BJ (cell line): ENCODE data around the gene BTNL9. TPM values are rescaled to one million over a fixed set of nuclear protein-coding genes. Genes with fewer than 3 reads are reported as not detected.

ENCODE experiments used
- CTCF ChIA-PET: fragments of 350-600 bp; formaldehyde crosslinking; extraction: SDS; loops from one replicate; lab custom pipeline; 2021; ENCODE audit warnings: antibody characterized with exemption, inconsistent platforms; lab: Yijun Ruan, JAX
- POLR2A ChIA-PET: fragments of 300-600 bp; sonication (Branson Sonifier 250); formaldehyde crosslinking; extraction: SDS; loops from one replicate; lab custom pipeline; 2021; ENCODE audit warnings: antibody characterized with exemption; lab: Charles Lee
- DNase-seq: peaks from one replicate; pipeline ENCODE4 v3.0.0-alpha.2; 2011; ENCODE audit warnings: low read depth
- H3K27me3 ChIP-seq: 2 replicates; pipeline ENCODE4 v1.6.0; 2011; ENCODE audit warnings: low read length; ENCODE audit not compliant: control insufficient read depth, insufficient read depth
- H3K36me3 ChIP-seq: 2 replicates; pipeline ENCODE4 v1.5.1; 2011; ENCODE audit warnings: low read length; ENCODE audit not compliant: control insufficient read depth, insufficient read depth
- H3K4me3 ChIP-seq: 2 replicates; pipeline ENCODE4 v1.5.1; 2011; ENCODE audit warnings: low read depth, mild to moderate bottlenecking, control low read depth, low read length
- CTCF ChIP-seq: IDR thresholded peaks from 2 replicates; pipeline ENCODE4 v1.5.1; 2011; ENCODE audit warnings: low read depth, mild to moderate bottlenecking, control low read depth, inconsistent platforms, low read length, moderate library complexity; ENCODE audit not compliant: insufficient read depth
- polyA plus RNA-seq: library from polyadenylated mRNA; depleted of rRNA; stranded (reverse); fragments of >200 nt; gene quantifications from 2 replicates; pipeline ENCODE4 v1.2.3, GENCODE V29; 2011

BTNL9 gene
- polyA plus RNA-seq, 1 experiment: not detected

- peaks cover 22% of the 10 kb centered on the region for H3K27me3 ChIP-seq
- no peak for DNase-seq
- POLR2A ChIA-PET: no interaction called here
- H3K36me3 ChIP-seq: no peaks in the 10 kb centered on the region
- no peak for TF ChIP-seq CTCF
- H3K4me3 ChIP-seq: no peak overlapping the region
- CTCF ChIA-PET: no interaction called here
These were observed 20.1 kb downstream of the BTNL9 start for GRCh38 chr5:181060231-181060590.

- ChIA-PET POLR2A (no interaction called here), CTCF (no interaction called here)
- Histone ChIP-seq H3K27me3 (peaks cover 20% of the 10 kb centered on the region), H3K4me3 (no peak overlapping the region), H3K36me3 (no peaks in the 10 kb centered on the region)
- no peak for TF ChIP-seq CTCF
- no peak for DNase-seq
These were observed 20.9 kb downstream of the BTNL9 start for GRCh38 chr5:181060924-181061323.

GRCh38 chr5:181061645-181062044 is 21.6 kb downstream of the BTNL9 start:
- ChIA-PET CTCF (no interaction called here), POLR2A (no interaction called here)
- Histone ChIP-seq H3K4me3 (no peak overlapping the region), H3K27me3 (peaks cover 20% of the 10 kb centered on the region), H3K36me3 (no peaks in the 10 kb centered on the region)
- no peak for DNase-seq
- no peak for TF ChIP-seq CTCF

GRCh38 chr5:181062631-181063030 is 22.6 kb downstream of the BTNL9 start:
- TF ChIP-seq CTCF: no peak
- no peaks in the 10 kb centered on the region for H3K36me3 ChIP-seq
- no peak overlapping the region for H3K4me3 ChIP-seq
- peaks cover 18% of the 10 kb centered on the region for H3K27me3 ChIP-seq
- POLR2A ChIA-PET: no interaction called here
- CTCF ChIA-PET: no interaction called here
- no peak for DNase-seq

GRCh38 chr5:181063514-181063913 is 23.4 kb downstream of the BTNL9 start:
- POLR2A ChIA-PET: no interaction called here
- Histone ChIP-seq H3K27me3 (peaks cover 12% of the 10 kb centered on the region), H3K4me3 (no peak overlapping the region), H3K36me3 (no peaks in the 10 kb centered on the region)
- no peak for TF ChIP-seq CTCF
- CTCF ChIA-PET: no interaction called here
- DNase-seq: no peak
